GM21515 (cell line): Measurements from ENCODE around the gene ADAM15.

ENCODE experiments used
- ATAC-seq: cut with Tn5 transposase; IDR thresholded peaks from one replicate; pipeline ENCODE4 v1.9.1; 2021; ENCODE audit not compliant: unreplicated experiment

Gene ADAM15

GRCh38 chr1:155110381-155110780, 59.3 kb downstream of the ADAM15 start:
- no peak for ATAC-seq

DNA sequence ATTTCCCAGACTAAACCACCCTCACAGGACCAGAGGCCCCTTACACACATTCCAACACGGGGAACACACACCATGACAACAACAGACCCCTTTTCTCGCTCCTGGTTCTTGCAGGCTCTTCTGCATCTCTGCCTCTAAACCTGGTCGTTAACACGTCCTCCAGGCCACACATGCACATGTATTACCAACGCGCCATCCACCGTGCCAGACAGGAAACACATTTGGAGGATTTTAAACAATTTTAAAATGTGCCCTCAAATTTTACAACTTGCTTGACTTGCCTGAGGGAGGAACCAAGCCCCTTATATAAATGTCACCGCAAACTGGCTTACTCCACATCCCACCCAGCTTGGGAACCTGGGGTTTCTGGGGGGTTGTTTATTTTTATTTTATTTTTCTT, 59.7 kb downstream of the ADAM15 start:
- ATAC-seq = no peak
